HepG2 (cell line): Measurements from ENCODE around the gene PEX11G. TPM values are rescaled to one million over a fixed set of nuclear protein-coding genes. Genes with fewer than 3 reads are reported as not detected.

ENCODE experiments used
- ARHGAP35 ChIP-seq: sonication (generic); formaldehyde crosslinking; IDR thresholded peaks from 2 replicates; pipeline ENCODE4 v1.9.0; 2022; ENCODE audit warnings: mild to moderate bottlenecking, inconsistent platforms, moderate library complexity, missing genetic modification reagents, borderline replicate concordance
- CBX1 ChIP-seq: IDR thresholded peaks from one replicate; pipeline ENCODE4 v1.6.1; 2016; ENCODE audit warnings: antibody characterized with exemption, low read depth
- ELF1 ChIP-seq: sonication (generic); formaldehyde crosslinking; IDR thresholded peaks from 2 replicates; pipeline ENCODE4 v1.4.0; 2020; ENCODE audit warnings: missing genetic modification reagents
- FOXO1 ChIP-seq: sonication (generic); formaldehyde crosslinking; IDR thresholded peaks from 2 replicates; pipeline ENCODE4 v1.4.0; 2020; ENCODE audit warnings: missing genetic modification reagents
- HMGA1 ChIP-seq: sonication (generic); formaldehyde crosslinking; conservative IDR thresholded peaks from 2 replicates; pipeline ENCODE4 v1.4.0; 2020; ENCODE audit warnings: missing genetic modification reagents
- KLF11 ChIP-seq: IDR thresholded peaks from 2 replicates; pipeline ENCODE4 v1.6.1; 2016; ENCODE audit warnings: missing compliant biosample characterization
- NFRKB ChIP-seq: fragments of 450-650 bp; IDR thresholded peaks from 2 replicates; pipeline ENCODE4 v1.6.1; 2017
- NR3C1 ChIP-seq: sonication (generic); formaldehyde crosslinking; IDR thresholded peaks from 2 replicates; pipeline ENCODE4 v1.4.0; 2020; ENCODE audit warnings: missing genetic modification reagents
- POGZ ChIP-seq: sonication (generic); formaldehyde crosslinking; IDR thresholded peaks from 2 replicates; pipeline ENCODE4 v1.4.0; 2020; ENCODE audit warnings: mild to moderate bottlenecking, missing genetic modification reagents
- RCOR2 ChIP-seq: IDR thresholded peaks from 2 replicates; pipeline ENCODE4 v1.6.1; 2016; ENCODE audit warnings: missing biosample characterization, missing genetic modification reagents
- ZFP36L1 ChIP-seq: sonication (generic); formaldehyde crosslinking; IDR thresholded peaks from 2 replicates; pipeline ENCODE4 v1.8.0; 2022; ENCODE audit warnings: mild to moderate bottlenecking, missing genetic modification reagents, moderate library complexity
- ZFX ChIP-seq: sonication (generic); formaldehyde crosslinking; IDR thresholded peaks from 2 replicates; pipeline ENCODE4 v1.4.0; 2020; ENCODE audit warnings: mild to moderate bottlenecking, low read depth, missing genetic modification reagents, moderate library complexity
- ZNF274 ChIP-seq: sonication (generic); formaldehyde crosslinking; IDR thresholded peaks from 2 replicates; pipeline ENCODE4 v1.5.1; 2020; ENCODE audit warnings: mild to moderate bottlenecking, missing genetic modification reagents
- ZNF329 ChIP-seq: sonication (generic); formaldehyde crosslinking; IDR thresholded peaks from 2 replicates; pipeline ENCODE4 v1.9.0; 2021; ENCODE audit warnings: low read depth, mild to moderate bottlenecking, missing genetic modification reagents
- ZNF510 ChIP-seq: sonication (generic); formaldehyde crosslinking; IDR thresholded peaks from 2 replicates; pipeline ENCODE4 v1.4.0; 2020; ENCODE audit warnings: low read depth, mild to moderate bottlenecking, missing genetic modification reagents
- polyA plus RNA-seq, 8 experiments: library from polyadenylated mRNA; depleted of rRNA in 3 of 8; stranded (reverse) in 7 of 8; unstranded in 1 of 8; fragments of >200 nt; fragmentation: Illumina TruSeq in 4 of 8; extraction: Trizol in 4 of 8; gene quantifications; 2 replicates each; pipeline versions ENCODE4 v1.2.1 to v1.2.3, GENCODE V29; 2011 to 2016; ENCODE audit warnings: low read depth in 4 of 8, missing spikeins in 1 of 8, mixed read lengths in 1 of 8; ENCODE audit not compliant: insufficient read depth in 1 of 8
- total RNA-seq, 5 experiments: library from RNA; depleted of rRNA; stranded (reverse); fragments of >200 nt; fragmentation: Illumina TruSeq; extraction: Trizol; gene quantifications; 2 replicates each; pipeline ENCODE4 v1.2.3, GENCODE V29; 2016; ENCODE audit warnings: low read depth in 1 of 5
- TF ChIP-seq, protein P1 (sequence below): sonication (generic); formaldehyde crosslinking; IDR thresholded peaks from 2 replicates; pipeline ENCODE4 v1.5.1; 2020; ENCODE audit warnings: mild to moderate bottlenecking, missing genetic modification reagents, moderate library complexity
- TF ChIP-seq, protein P2 (sequence below): sonication (generic); formaldehyde crosslinking; IDR thresholded peaks from 2 replicates; pipeline ENCODE4 v1.4.0; 2020; ENCODE audit warnings: missing genetic modification reagents, borderline replicate concordance
- TF ChIP-seq, protein P3 (sequence below): sonication (generic); formaldehyde crosslinking; IDR thresholded peaks from 2 replicates; pipeline ENCODE4 v1.4.0; 2020; ENCODE audit warnings: mild to moderate bottlenecking, missing genetic modification reagents
- TF ChIP-seq, protein P4 (sequence below): sonication (generic); formaldehyde crosslinking; IDR thresholded peaks from 2 replicates; pipeline ENCODE4 v1.5.0; 2020; ENCODE audit warnings: missing genetic modification reagents

PEX11G gene
- total and polyA plus RNA-seq, 2 of the 13 experiments (the other 11 are each of a cell fraction or from before 2014, with no cell fraction given): not detected

DNA sequence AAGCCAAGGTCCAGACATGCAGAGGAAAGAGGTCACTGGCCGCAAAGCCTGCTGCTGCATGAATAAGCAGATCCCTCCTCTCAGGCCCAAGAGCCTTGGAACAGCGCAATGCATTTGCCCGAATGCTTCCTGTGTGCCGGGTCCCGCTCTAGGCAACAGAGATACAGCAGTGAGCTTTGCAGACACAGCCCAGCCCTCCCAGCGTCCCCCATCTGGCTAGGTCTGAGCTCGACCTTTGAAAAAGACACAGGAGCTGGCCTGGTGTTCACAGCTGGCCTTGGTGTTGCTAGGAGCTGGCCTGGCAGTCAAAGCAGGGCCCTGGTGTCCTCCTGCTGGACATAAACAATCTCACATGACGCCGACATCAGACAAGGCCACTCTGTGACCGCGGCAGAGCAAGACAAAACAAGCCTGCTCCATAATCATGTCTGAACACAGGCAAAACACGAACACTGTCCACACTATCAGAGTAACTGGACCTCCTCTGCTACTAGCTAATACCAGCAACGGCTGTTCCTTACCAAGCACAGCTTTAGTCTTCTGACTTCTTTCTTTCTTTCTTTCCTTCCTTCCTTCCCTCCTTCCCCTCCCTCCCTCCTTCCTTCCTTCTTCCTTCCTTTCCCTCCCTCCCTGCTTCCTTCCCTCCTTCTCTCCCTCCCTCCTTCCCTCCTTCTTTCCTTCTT lies 5.7 kb upstream of the PEX11G start (continued):
- TF ChIP-seq ZNF329 (CRISPR knock-in tag) (0 out of 2 replicates have a peak, but pooled peaks have one; percentile 24), CBX1 (peak; percentile 44), POGZ (CRISPR knock-in tag) (0 out of 2 replicates have a peak, but pooled peaks have one; percentile 8), RCOR2 (CRISPR knock-in tag) (no peak), HMGA1 (CRISPR knock-in tag) (no peak), ZFP36L1 (CRISPR knock-in tag) (peak; percentile 77), ZFX (CRISPR knock-in tag) (peak; percentile 92), ZNF274 (CRISPR knock-in tag) (no peak), ZNF510 (CRISPR knock-in tag) (no peak), NFRKB (no peak; the same call in 1 of the 2 replicates), FOXO1 (CRISPR knock-in tag) (peak; percentile 59), KLF11 (CRISPR knock-in tag) (no peak), NR3C1 (CRISPR knock-in tag) (no peak), ELF1 (peak; percentile 18; the same call in 1 of the 2 replicates), ARHGAP35 (CRISPR knock-in tag) (0 out of 2 replicates have a peak, but pooled peaks have one; percentile 44)
- TF ChIP-seq, protein P1, sequence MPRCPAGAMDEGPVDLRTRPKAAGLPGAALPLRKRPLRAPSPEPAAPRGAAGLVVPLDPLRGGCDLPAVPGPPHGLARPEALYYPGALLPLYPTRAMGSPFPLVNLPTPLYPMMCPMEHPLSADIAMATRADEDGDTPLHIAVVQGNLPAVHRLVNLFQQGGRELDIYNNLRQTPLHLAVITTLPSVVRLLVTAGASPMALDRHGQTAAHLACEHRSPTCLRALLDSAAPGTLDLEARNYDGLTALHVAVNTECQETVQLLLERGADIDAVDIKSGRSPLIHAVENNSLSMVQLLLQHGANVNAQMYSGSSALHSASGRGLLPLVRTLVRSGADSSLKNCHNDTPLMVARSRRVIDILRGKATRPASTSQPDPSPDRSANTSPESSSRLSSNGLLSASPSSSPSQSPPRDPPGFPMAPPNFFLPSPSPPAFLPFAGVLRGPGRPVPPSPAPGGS (CRISPR knock-in tag): no peak
- TF ChIP-seq, protein P2, sequence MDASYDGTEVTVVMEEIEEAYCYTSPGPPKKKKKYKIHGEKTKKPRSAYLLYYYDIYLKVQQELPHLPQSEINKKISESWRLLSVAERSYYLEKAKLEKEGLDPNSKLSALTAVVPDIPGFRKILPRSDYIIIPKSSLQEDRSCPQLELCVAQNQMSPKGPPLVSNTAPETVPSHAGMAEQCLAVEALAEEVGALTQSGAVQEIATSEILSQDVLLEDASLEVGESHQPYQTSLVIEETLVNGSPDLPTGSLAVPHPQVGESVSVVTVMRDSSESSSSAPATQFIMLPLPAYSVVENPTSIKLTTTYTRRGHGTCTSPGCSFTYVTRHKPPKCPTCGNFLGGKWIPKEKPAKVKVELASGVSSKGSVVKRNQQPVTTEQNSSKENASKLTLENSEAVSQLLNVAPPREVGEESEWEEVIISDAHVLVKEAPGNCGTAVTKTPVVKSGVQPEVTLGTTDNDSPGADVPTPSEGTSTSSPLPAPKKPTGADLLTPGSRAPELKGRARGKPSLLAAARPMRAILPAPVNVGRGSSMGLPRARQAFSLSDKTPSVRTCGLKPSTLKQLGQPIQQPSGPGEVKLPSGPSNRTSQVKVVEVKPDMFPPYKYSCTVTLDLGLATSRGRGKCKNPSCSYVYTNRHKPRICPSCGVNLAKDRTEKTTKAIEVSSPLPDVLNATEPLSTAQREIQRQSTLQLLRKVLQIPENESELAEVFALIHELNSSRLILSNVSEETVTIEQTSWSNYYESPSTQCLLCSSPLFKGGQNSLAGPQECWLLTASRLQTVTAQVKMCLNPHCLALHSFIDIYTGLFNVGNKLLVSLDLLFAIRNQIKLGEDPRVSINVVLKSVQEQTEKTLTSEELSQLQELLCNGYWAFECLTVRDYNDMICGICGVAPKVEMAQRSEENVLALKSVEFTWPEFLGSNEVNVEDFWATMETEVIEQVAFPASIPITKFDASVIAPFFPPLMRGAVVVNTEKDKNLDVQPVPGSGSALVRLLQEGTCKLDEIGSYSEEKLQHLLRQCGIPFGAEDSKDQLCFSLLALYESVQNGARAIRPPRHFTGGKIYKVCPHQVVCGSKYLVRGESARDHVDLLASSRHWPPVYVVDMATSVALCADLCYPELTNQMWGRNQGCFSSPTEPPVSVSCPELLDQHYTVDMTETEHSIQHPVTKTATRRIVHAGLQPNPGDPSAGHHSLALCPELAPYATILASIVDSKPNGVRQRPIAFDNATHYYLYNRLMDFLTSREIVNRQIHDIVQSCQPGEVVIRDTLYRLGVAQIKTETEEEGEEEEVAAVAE: no peak
- TF ChIP-seq, protein P3, sequence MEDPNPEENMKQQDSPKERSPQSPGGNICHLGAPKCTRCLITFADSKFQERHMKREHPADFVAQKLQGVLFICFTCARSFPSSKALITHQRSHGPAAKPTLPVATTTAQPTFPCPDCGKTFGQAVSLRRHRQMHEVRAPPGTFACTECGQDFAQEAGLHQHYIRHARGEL: no peak
- TF ChIP-seq, protein P4, sequence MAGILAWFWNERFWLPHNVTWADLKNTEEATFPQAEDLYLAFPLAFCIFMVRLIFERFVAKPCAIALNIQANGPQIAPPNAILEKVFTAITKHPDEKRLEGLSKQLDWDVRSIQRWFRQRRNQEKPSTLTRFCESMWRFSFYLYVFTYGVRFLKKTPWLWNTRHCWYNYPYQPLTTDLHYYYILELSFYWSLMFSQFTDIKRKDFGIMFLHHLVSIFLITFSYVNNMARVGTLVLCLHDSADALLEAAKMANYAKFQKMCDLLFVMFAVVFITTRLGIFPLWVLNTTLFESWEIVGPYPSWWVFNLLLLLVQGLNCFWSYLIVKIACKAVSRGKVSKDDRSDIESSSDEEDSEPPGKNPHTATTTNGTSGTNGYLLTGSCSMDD (CRISPR knock-in tag): no peak
